GM18873 (cell line): ENCODE results near the gene RAVER1.
"Not testable (repeated sequence)": the region's sequence is repeated elsewhere in the genome, so short reads cannot be mapped to it uniquely, and the experiment has no call there.

Source experiments
- ATAC-seq: cut with Tn5 transposase; IDR thresholded peaks from one replicate; pipeline ENCODE4 v1.9.1; 2021; ENCODE audit warnings: mild to moderate bottlenecking, moderate library complexity, moderate number of reproducible peaks; ENCODE audit not compliant: unreplicated experiment, low FRiP score

Gene RAVER1, protein sequence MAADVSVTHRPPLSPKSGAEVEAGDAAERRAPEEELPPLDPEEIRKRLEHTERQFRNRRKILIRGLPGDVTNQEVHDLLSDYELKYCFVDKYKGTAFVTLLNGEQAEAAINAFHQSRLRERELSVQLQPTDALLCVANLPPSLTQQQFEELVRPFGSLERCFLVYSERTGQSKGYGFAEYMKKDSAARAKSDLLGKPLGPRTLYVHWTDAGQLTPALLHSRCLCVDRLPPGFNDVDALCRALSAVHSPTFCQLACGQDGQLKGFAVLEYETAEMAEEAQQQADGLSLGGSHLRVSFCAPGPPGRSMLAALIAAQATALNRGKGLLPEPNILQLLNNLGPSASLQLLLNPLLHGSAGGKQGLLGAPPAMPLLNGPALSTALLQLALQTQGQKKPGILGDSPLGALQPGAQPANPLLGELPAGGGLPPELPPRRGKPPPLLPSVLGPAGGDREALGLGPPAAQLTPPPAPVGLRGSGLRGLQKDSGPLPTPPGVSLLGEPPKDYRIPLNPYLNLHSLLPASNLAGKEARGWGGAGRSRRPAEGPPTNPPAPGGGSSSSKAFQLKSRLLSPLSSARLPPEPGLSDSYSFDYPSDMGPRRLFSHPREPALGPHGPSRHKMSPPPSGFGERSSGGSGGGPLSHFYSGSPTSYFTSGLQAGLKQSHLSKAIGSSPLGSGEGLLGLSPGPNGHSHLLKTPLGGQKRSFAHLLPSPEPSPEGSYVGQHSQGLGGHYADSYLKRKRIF

DNA sequence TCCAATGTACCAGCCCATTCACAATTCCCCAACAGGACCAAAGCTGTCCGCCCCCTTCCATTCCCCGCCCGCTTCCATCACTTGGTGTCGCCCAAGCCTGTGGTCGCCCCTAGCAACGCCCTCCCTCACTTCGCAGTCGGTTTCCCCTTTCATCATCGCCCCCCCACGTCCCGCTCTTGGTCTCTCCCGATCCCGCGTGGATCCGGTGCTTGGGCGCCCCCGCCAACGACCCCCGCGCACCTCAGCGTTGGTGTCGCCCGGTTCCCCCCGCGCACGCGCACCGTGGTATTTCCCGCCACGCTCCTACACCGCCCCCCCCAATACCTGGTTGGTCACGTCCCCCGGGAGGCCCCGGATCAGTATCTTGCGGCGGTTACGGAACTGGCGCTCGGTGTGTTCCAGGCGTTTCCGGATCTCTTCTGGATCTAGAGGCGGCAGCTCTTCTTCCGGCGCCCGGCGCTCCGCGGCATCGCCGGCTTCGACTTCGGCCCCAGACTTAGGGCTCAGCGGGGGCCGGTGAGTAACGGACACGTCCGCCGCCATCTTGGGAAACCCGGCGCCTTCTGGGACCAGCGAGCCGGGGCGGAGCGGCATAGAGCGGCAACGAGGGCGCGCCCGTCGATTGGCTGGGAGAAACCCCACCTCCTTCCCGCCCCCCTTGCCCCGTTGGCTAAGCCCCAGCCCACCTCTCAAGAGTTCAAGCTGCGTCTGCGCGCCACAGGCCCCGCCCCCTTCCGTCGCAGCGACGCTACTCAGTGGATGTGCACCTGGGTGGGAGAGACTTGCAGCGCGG lies at the start of gene RAVER1:
Gene RAVER1 (minus strand): TSS at position 565 of the 793 bp plus-strand sequence. CDS start 22 bp downstream, at position 543.
- peak; percentile 71 for ATAC-seq

DNA sequence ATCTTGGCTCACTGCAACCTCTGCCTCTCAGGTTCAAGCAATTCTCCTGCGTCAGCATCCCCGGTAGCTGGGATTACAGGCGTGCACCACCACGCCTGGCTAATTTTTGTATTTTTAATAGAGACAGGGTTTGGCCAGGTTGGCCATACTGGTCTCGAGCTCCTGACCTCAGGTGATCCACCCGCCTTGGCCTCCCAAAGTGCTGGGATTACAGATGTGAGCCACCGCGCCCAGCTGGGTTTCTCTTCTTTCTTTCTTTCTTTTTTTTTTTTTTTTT lies 49.8 kb upstream of the RAVER1 start:
- ATAC-seq, result not testable (repeated sequence)

DNA sequence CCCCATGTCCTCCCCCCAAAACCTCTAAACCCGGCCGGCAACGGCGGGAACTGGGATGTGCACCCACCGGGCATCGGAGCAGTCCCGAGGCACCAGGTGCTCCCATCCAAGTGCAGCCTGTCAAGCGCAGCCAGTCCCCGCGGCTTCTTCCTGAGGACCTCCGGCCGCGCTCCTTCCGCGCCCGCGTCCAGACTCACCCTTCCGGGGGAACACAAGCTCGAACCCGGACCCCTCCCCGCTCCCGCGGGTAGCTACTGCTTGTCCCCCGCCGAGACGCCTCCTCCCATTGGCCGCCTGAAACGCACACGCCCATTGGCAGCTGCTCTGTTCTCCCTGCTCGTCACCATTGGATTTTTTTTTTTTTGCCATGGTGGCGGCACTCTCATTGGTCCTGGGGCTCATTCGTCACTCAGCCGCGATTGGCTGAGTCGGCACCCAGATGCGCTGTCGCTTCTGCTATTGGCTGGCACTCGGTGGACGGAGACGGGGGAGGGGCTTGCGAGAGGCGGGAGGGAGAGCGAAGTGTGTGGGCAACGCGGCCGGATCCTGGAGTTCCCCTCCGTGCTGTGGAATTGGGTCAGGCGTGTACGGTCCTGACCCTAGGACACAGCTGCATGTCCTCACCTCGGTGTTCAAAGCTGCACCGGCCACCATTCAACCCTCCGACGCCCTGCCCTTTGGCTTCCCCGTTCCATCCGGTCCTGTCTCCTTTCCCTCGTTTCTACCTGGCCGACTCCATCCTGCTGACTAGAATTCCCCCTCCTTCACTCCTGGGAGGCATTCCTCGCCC lies 47.2 kb upstream of the RAVER1 start, which contains the start of gene TYK2:
Gene TYK2 (minus strand): TSS at position 260 of the 790 bp plus-strand sequence. CDS start 2,166 bp downstream, outside the sequence.
- ATAC-seq, result peak; percentile 83

DNA sequence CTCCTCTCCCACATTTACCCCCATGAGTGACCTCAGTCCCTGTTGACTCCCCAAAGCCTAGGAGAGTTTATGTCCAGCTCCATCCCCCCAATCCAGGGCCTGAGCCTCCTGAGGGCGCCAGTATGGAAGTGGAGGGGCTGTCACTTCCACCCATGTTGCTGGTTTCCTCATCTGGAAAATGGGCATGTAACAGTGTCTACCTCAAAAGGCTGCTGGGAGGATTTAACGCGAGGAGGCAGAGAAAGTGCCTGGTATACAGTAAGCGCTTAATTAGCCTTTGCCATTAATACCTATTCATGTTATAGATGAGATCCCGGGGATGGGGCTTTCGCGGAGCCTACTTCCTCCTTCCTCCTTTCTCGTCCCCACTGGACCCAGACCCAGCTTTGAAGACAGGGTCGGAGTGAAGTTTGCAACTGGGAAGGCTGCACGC lies 46.6 kb upstream of the RAVER1 start:
- peak; percentile 4 for ATAC-seq

DNA sequence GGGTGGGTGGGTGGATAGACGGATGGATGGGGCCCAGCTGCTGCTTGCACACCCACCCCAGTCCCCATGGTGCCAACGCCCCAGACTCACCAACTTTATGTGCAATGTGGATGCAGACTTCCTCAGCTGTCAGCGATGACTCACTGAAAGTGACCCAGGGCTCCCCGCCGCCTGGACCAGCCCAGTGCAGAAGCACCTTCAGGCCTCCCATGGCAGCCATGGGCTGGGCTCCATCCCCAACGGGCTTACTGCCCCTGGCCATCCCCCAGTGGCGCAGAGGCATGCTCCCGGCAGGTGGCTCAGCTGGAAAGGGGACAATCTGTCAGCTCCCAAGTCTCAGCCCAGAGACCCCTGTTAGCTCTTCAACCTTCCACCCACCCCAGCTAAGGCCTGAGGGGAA lies 44.8 kb upstream of the RAVER1 start:
- no peak for ATAC-seq

DNA sequence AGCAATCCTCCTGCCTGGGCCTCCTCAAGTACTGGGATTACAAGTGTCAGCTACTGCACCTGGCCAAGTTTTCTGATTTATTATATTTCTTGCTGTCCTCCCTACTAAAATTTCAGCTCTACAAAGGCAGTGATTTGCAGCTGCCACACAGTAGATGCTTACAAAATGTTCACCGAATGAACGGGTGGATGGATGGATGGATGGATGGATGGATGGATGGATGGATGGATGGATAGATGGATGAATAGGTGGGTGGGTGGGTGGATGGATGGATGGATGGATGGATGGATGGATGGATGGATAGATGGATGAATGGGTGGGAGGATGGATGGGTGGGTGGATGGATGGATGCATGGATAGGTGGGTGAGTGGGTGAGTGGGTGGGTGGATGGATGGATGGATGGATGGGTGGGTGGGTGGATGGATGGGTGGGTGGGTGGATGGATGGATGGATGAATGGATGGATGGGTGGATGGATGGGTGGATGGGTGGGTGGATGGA lies 43.9 kb upstream of the RAVER1 start:
- not testable (repeated sequence) for ATAC-seq

DNA sequence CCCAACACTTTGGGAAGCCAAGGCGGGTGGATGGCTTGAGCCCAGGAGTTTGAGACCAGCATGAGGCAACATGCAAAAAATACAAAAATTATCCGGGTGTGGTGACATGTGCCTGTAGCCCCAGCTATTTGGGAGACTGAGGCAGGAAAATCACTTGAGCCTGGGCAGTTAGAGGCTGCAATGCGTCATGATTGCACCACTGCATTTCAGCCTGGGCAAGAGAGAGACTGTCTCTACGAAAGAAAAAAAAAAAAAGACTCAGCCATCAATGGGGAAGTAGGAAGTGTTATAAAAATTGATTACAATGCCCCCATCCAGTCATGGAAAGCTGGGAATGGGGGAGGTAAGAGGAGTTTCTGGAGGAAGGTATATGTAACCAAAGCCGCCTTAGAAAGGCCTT lies 41.6 kb upstream of the RAVER1 start:
- no peak for ATAC-seq

DNA sequence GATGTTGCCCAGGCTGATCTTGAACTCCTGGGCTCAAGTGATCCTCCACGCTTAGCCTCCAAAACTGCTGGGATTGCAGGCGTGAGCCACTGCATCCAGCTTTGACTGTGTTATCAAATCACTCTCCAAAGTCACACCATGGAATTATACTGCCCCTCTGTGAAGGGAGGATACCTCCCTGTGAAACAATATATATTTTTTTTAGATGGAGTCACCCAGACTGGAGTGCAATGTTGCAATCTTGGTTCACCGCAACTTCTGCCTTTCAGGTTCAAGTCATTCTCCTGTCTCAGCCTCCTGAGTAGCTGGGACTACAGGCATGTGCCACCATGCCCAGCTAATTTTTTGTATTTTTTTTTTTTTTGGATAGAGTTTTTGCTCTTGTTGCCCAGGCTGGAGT lies 39.4 kb upstream of the RAVER1 start:
- no peak for ATAC-seq

DNA sequence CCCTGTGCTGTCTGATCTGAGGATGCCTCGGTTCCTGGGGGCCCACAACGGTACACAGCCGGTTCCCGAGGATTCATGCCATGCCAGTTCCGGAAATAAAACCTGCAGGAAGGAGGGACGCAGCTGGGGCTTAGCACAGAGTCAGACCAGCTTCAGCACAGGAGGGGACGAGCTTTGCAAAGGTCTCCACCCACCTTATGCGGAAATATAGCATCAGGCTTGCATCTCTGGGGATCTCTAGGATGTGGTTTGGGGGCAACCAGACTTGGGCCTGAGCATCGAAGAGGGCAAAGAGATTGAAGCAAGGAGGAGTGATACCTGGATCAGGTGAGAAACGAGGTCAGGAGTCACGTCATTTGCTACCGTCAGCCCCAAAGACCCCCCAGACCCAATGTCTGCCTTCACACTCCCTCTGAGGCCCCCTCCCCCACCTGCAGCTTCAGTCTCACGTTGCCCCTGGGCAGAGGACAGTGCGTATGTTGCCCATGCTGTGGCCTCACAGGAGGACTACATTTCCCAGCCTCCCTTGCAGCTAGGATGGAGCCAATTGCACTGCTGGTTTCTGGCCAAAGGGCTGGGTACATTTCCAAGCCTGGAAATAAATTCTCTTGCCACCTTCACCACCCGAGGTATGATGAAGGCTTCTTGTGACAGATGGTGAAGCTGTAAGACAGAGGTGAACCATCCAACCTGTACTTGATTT lies 34.9 kb upstream of the RAVER1 start:
- ATAC-seq, result no peak

DNA sequence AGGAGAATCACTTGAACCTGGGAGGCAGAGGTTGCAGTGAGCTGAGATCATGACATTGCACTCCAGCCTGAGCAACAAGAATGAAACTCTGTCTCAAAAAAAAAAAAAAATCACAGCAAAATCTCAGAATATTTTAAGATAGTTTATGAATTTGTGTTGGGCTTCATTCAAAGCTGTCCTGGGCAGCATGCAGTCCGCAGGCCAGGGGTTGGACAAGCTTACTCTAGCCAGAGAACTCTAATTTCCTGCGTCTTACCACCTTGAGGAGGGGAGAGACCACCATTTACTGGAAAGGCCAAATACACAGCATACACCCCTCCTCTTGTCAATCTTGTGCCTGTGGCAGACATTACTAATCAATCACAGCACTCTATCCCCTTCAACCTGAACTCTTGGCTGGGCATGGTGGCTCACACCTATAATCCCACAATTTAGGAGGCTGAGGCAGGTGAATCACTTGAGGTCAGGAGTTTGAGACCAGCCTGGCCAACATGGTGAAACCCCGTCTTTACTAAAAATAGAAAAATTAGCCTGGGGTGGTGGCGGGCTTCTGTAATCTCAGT lies 33.7 kb upstream of the RAVER1 start:
- not testable (repeated sequence) for ATAC-seq

DNA sequence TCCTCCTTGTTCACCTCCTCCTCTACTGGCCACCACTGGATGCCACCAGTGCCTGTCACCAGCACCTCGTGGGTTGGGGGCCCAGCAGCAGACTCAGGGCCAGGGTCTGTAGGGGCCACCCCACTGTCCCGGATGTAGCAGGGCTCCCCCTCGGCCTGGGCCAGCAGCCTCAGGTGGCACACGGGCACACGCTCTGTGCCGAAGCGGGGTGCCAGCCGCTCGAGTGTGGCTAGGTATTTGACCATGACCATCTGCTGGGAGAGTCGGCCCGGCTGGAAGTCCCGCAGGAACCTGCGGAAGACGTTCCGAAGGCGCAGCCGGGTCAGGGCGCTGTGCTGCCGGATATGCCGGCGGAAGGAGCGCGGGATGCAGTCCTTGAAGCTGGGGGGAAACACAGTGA lies 32.2 kb upstream of the RAVER1 start:
- no peak for ATAC-seq

DNA sequence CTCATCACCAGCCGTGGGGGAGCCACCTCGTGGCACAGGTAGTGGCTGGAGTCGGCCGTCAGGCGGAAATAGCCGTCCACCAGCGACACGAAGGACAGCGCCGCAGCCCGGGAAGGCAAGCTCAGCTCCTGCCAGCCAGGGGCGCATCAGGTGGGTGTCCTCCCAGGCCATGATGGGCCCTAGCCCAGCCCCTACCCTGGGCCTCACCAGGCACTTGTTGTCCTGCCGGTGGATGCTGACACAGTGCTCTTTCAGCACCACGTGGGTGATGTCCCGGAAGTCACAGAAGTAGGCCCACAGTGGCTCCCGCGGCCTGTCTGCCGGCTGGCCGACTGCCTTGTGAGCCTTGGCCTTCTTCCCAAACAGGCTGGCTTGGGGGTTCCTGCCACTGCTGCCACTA lies 31.3 kb upstream of the RAVER1 start:
- no peak for ATAC-seq

DNA sequence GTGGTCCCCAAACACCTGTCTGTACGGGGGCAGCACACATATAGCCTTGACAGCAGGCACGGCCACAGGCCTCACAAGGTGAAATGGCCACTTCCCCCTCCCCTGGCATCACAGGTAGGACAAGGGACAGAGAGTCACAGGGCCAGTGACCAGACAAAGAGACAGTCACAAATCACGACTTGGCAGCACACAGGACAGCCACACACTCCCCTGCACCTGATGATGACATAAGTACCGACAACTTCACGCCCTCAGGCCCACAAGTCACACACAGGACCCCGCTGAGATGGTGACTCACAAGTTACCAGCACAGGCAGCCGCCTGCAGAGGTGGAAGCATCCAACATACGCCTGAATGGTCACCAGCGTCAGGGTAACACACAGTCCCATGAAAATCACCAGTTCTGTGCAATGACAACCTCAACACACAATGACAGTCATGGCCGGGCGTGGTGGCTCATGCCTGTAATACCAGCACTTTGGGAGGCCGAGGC lies 30.5 kb upstream of the RAVER1 start:
- no peak for ATAC-seq

DNA sequence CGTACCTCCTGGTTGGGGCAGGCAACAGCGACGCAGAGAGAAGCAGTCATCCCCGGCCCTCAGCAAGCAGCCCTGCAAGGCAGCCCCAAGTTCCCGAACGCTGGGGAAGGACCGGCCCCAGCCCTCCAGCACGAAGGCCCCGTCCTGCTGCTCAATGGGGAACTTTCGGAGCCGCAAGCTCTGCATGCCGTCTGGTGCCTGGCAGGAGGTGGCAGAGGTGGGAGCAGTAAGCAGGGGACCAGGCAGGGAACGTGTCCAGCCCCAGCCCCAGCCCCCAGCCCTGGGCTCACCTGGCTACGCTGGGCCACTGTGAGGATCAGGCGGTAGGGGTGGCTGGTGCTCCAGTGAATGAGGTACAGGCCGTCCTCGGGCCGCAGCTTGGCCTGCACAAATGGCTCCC lies 28.9 kb upstream of the RAVER1 start:
- no peak for ATAC-seq

DNA sequence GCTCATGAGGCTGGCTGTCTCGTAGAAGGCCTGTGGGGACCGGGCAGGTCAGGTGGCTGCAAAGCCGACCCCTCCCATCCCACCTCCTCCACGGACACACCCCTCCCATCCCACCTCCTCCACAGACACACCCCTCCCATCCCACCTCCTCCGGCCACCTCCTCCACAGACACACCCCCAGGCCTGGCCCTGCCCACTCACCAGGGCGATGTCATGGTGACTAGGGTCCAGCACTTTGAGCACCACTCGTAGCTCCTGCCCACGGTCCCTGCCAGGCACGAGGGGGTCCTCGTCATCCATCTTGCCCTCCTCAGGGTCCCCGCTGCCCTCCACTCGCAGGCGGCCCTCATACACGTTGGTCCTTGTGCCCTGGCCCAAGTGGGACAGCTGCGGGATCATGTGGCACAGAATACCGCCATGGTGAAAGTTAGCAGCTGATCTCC lies 28.3 kb upstream of the RAVER1 start:
- ATAC-seq, result no peak

DNA sequence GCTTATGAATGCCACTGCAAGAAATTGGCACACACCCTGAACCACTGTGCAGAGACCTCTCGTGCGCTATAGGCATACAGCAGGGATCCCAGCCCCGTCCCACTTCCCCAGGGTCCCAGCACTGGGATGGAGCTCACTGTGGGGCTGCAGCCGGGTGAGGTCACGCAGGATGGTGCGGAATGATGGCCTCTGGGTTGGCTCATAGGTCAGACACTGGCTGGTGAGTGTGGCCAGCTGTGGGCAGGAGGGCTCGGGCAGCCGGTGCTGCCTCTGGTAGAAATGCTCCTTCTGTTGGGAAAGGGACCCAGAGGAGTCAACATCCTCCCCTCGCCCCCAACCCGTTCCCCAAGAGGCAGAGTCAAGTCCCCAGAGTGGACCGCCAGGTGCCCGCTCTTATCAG lies 23.1 kb upstream of the RAVER1 start:
- ATAC-seq, result no peak

DNA sequence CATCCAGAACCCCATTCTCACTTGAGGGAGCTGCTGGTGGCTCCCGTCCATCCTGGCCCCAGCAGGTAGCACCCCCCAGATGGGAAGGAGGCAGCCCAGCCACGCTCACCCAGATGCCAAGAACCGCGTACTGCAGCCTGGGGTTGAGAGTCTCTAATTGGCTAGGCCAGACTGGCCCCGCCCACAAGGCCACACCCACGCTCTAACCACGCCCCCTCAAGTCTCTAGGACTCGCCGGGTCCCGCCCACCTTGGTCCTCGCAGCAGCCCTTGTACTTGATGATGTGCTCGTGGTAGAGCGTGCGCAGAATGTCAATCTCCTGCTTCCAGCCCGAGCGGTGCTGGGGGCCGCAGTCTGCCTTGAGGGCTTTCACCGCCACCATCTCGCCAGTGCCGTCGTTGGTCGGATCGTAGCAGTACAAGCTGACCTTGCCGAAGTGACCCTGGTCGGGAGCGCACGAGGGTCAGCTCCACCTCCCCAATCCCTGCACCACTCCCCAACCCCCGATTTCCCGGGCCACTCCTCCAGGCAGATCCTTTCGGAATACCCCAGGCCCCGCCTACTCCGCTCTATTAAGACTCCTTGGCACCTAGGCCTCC lies 20.6 kb upstream of the RAVER1 start:
- ATAC-seq, result no peak
